ENCODE measurements around the gene FSHB.

Gene FSHB

DNA sequence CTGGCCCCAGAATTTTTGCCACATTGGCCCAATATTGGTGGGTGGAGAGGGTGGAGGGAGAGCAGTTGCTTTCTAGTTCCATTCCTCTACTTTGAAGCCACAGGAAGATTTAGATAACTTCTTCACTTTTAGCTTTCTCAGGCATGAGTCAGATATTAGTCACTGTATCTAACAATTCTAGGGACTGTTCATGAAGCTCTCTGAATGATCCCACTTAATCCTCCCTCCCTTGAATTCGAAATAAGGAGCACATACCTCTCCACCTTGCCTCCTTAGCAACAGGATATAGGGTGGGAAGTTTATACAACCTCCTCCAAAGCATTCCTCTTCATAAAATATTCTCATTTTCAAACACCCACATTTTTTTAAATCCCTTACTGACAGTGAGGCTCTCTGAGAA lies 13.5 kb downstream of the FSHB start:
- TF ChIP-seq ZBTB7A (IDR thresholded peaks at IDR 0.05; ENCODE audit: low read depth) (no peak), TCF12 (IDR thresholded peaks at IDR 0.05; ENCODE audit: low read depth) (no peak), NFIC (IDR thresholded peaks at IDR 0.05) (no peak)
- TF ChIP-seq, protein P1, sequence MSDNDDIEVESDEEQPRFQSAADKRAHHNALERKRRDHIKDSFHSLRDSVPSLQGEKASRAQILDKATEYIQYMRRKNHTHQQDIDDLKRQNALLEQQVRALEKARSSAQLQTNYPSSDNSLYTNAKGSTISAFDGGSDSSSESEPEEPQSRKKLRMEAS (IDR thresholded peaks at IDR 0.05): no peak

DNA sequence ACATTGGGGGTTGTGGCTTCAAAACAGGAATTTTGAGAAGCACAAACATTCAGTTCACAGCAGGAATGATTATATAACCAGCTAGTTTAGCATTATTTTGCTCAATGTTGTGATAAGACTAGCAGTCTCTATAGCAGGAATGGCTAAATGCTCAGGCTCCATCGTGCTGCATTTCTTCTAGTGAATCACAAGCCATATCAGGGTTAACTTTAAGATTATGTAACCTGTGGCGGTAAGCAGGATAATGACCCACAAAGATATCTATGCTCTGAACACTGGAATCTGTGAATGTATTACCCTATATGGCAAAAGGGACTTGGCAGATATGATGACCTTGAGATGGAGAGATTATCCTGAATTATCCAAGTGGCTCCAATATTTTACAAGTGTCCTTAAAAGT lies 14.8 kb downstream of the FSHB start:
- TF ChIP-seq ZBTB7A (IDR thresholded peaks at IDR 0.05; ENCODE audit: low read depth) (no peak), EP300 (IDR thresholded peaks at IDR 0.05; ENCODE audit: borderline replicate concordance) (no peak), TAF1 (IDR thresholded peaks at IDR 0.05; ENCODE audit: low read depth) (no peak), YY1 (IDR thresholded peaks at IDR 0.05; ENCODE audit: low read depth) (no peak), EGR1 (IDR thresholded peaks at IDR 0.05) (no peak), CREB1 (IDR thresholded peaks at IDR 0.05; ENCODE audit: low read depth) (no peak), NFIC (IDR thresholded peaks at IDR 0.05) (no peak), RAD21 (IDR thresholded peaks at IDR 0.05; ENCODE audit: low read depth) (no peak), CEBPB (IDR thresholded peaks at IDR 0.05) (no peak), TCF12 (IDR thresholded peaks at IDR 0.05; ENCODE audit: low read depth) (no peak)
- TF ChIP-seq, protein P2, sequence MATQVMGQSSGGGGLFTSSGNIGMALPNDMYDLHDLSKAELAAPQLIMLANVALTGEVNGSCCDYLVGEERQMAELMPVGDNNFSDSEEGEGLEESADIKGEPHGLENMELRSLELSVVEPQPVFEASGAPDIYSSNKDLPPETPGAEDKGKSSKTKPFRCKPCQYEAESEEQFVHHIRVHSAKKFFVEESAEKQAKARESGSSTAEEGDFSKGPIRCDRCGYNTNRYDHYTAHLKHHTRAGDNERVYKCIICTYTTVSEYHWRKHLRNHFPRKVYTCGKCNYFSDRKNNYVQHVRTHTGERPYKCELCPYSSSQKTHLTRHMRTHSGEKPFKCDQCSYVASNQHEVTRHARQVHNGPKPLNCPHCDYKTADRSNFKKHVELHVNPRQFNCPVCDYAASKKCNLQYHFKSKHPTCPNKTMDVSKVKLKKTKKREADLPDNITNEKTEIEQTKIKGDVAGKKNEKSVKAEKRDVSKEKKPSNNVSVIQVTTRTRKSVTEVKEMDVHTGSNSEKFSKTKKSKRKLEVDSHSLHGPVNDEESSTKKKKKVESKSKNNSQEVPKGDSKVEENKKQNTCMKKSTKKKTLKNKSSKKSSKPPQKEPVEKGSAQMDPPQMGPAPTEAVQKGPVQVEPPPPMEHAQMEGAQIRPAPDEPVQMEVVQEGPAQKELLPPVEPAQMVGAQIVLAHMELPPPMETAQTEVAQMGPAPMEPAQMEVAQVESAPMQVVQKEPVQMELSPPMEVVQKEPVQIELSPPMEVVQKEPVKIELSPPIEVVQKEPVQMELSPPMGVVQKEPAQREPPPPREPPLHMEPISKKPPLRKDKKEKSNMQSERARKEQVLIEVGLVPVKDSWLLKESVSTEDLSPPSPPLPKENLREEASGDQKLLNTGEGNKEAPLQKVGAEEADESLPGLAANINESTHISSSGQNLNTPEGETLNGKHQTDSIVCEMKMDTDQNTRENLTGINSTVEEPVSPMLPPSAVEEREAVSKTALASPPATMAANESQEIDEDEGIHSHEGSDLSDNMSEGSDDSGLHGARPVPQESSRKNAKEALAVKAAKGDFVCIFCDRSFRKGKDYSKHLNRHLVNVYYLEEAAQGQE (IDR thresholded peaks at IDR 0.05; ENCODE audit: low read depth): no peak
- TF ChIP-seq, protein P1 (IDR thresholded peaks at IDR 0.05): no peak
- TF ChIP-seq, protein P3, sequence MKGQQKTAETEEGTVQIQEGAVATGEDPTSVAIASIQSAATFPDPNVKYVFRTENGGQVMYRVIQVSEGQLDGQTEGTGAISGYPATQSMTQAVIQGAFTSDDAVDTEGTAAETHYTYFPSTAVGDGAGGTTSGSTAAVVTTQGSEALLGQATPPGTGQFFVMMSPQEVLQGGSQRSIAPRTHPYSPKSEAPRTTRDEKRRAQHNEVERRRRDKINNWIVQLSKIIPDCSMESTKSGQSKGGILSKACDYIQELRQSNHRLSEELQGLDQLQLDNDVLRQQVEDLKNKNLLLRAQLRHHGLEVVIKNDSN (IDR thresholded peaks at IDR 0.05): no peak

DNA sequence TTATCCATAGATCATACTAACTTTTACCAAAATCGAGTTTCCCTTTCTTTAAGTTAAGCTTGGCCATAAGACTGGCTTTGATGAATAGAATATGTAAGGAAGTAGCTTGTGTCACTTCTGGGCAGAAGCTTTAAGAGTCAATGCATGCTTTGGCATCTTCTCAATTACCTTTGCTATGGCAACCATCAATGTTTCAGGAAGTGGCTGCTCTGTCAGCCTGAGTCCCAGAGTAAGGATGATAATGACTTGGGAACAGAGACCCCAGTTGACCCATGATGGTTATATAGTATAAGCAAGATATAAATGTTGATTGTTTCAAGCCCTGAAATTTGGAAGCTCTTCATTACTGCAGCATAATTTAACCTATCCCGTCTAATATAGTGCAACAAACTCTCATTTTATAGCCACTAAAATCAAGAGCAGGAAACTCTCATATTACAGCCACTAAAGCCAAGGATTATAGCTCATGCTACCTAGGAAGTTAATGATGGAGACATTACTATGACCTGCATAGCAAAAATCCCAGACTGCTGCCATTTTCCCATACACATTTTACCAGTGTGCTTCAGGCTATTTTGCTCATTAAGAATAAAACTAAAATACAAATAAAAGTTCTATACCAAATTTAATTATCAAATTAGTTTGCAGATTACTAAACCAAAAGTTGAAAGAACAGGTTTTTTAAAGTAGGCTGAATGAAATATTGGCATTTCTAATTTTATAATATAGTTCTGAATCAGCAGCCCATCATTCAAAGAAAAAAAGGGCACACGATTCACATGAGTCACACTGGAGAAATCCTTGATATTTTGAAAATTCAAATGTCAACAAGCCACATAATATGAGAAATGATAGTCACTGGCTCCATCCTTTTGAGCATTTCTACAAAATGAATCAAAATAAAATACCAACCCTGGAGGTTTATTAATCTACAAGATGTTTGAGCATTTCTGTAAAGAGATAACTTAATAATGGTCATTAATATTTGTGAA lies 23.8 kb downstream of the FSHB start:
- TF ChIP-seq ZBTB7A (IDR thresholded peaks at IDR 0.05; ENCODE audit: low read depth): no peak
- no peak for TF ChIP-seq CREB1 (IDR thresholded peaks at IDR 0.05; ENCODE audit: low read depth)
- no peak for TF ChIP-seq NFIC (IDR thresholded peaks at IDR 0.05)
- TF ChIP-seq RAD21 (IDR thresholded peaks at IDR 0.05; ENCODE audit: low read depth): no peak
- no peak for TF ChIP-seq FOXM1 (IDR thresholded peaks at IDR 0.05; ENCODE audit: borderline replicate concordance, low read depth)
- TF ChIP-seq CEBPB (IDR thresholded peaks at IDR 0.05): no peak
- TF ChIP-seq, protein P1 (IDR thresholded peaks at IDR 0.05): no peak
- TF ChIP-seq EGR1 (IDR thresholded peaks at IDR 0.05): no peak
- TF ChIP-seq, protein P3 (IDR thresholded peaks at IDR 0.05): no peak
- TF ChIP-seq TEAD4 (IDR thresholded peaks at IDR 0.05): no peak
- no peak for TF ChIP-seq TCF12 (IDR thresholded peaks at IDR 0.05; ENCODE audit: low read depth)
- no peak for TF ChIP-seq YY1 (IDR thresholded peaks at IDR 0.05; ENCODE audit: low read depth)
- TF ChIP-seq TAF1 (IDR thresholded peaks at IDR 0.05; ENCODE audit: low read depth): no peak
- TF ChIP-seq, protein P2 (IDR thresholded peaks at IDR 0.05; ENCODE audit: low read depth): no peak
- no peak for TF ChIP-seq EP300 (IDR thresholded peaks at IDR 0.05; ENCODE audit: borderline replicate concordance)

DNA sequence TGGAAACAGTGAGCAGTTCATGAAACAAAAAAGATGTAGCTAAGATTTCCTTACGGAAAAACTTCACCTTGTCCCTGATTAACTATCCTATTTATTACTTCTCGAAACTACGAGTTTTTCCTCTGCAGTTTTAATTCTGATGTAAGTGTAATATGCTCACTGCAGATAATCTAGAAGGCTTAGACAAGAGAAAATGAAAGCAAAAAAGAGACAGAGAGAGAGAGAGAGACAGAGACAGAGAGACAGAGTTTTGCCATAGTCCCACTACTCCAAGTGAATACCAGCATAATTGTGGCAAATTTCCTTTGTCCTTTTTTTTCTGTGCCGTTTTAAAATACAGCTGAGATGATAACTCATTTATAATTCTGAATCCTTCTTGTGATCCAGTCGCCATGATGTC lies 24.8 kb downstream of the FSHB start:
- TF ChIP-seq TAF1 (IDR thresholded peaks at IDR 0.05; ENCODE audit: low read depth): no peak
- TF ChIP-seq, protein P3 (IDR thresholded peaks at IDR 0.05): no peak

DNA sequence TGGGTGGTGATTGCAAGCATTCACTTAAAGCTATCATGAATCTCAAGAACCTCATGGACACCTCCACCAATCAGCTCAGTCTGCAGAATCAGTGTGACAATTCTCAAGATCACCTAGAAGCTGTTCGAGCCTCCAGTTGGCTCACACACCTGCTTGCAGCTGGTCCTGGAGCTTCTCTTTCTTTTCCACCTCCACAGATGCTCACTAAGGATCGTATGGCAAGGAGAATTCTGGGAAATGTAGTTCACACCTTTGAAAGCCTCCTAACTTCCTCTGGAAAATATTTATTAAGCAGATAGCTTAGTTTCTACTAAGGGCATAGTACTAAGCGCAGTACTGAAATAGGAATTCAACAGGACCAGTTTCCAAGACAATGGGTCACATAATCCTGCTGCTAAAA lies 26.2 kb downstream of the FSHB start:
- TF ChIP-seq EP300 (IDR thresholded peaks at IDR 0.05; ENCODE audit: borderline replicate concordance): no peak
- no peak for TF ChIP-seq RAD21 (IDR thresholded peaks at IDR 0.05; ENCODE audit: low read depth)
- TF ChIP-seq TCF12 (IDR thresholded peaks at IDR 0.05; ENCODE audit: low read depth): no peak
- TF ChIP-seq CREB1 (IDR thresholded peaks at IDR 0.05; ENCODE audit: low read depth): no peak
- TF ChIP-seq, protein P1 (IDR thresholded peaks at IDR 0.05): no peak
- TF ChIP-seq NFIC (IDR thresholded peaks at IDR 0.05): no peak
- no peak for TF ChIP-seq YY1 (IDR thresholded peaks at IDR 0.05; ENCODE audit: low read depth)
- TF ChIP-seq EGR1 (IDR thresholded peaks at IDR 0.05): no peak
- TF ChIP-seq TAF1 (IDR thresholded peaks at IDR 0.05; ENCODE audit: low read depth): no peak
